Measurements from ENCODE around the gene LPCAT4. TPM values are rescaled to one million over a fixed set of nuclear protein-coding genes. Genes with fewer than 3 reads are reported as not detected.

The LPCAT4 gene
- total RNA-seq, 1 donor from 2014 or later: 3.1 TPM

DNA sequence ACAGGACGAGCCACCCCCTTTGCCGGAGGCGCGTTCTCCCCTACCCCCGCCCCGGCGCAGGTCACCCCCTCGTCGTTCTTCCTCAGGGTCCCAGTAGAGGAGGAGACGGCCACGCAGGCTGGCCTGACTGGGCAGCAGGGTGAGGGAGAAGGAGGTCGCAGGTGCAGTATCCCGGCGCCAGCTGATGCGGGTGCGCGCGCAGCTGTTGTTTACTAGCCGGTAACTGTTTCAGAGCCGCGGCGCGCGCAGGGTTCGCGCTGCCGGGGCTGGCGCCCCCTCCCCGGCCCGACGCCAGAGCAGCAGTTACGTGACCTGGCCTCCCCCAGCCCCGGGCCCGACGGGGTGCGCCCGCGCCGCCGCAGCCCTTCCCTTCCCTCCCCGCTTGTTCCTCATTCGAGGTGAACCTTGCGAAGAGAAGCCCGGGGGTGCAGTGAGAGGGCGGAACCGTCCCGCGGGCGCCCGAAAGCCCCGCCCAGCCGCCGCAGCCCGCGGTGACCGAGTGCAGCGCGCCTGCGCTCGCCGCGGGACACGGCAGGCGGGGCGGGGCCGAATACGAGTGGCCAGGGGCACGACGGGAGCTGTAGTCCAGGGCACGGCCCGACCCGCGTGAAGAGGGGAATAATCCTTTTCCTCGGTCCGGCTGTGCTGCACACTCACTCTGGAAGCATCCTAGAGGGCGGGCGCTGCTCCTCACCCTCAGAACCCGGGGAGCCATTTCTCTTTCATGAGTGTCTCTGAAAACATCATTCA, 29.3 kb downstream of the LPCAT4 start, which contains the start of gene SLC12A6:
Gene SLC12A6, minus strand, starts transcription at position 225 of the 750 bp plus-strand sequence. CDS start 1,101 bp downstream, outside the sequence.
- Histone ChIP-seq H3K27me3 (ENCODE audit: control insufficient read depth in 3 of 3, insufficient read depth in 3 of 3, low read length in 3 of 3) (no peaks in the 10 kb centered on the region), H3K9ac (ENCODE audit: low read depth in 1 of 3, low read length in 3 of 3) (peak within 1 kb of the TSS; percentile 90 to 92 (median 92)), H3K9me3 (ENCODE audit: control insufficient read depth in 3 of 3, low read length in 3 of 3) (no peaks in the 10 kb centered on the region), H3K4me1 (ENCODE audit: control insufficient read depth in 3 of 3, insufficient read depth in 3 of 3, low read length in 3 of 3) (peaks cover 26 to 40% (median 28%) of the 10 kb centered on the region in 3 donors), H3K4me3 (ENCODE audit: low read length in 3 of 3) (peak within 1 kb of the TSS; percentile 90 to 98 (median 97)), H3K27ac (ENCODE audit: low read depth, low read length) (peak within 1 kb of the TSS; percentile 94), H3K36me3 (ENCODE audit: control insufficient read depth in 3 of 3, insufficient read depth in 3 of 3, low read length in 3 of 3) (peaks cover 6 to 14% (median 11%) of the 10 kb centered on the region in 3 donors)

DNA sequence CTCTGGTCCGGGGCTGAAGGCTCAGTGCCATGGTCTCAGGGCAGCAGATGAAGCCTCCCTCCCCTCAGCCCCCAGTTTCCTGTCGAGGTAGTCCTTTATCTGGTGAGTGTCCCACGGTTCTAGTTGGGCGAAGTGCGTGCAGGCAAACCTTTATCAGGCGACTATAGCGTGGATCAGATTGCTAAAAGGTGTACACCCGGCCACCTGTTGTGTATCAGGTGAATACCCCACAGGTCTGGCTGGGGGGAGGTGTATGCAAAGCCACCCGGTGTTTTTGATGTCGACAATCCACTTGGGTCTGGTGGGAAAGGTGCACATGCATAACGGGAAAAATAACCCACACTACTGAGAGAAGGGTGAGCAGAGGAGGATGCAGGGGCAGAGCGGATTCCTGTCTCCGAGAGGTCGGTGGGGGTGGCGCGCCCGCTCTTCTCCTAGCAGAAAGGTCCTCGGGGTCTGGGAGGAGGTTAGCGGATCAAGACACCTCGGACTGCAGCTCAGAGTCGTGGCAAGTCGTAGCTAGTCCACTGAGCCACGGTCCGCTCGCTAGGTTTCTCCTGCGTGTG, 29.9 kb downstream of the LPCAT4 start:
- H3K9ac ChIP-seq (ENCODE audit: low read depth in 1 of 3, low read length in 3 of 3): peak overlapping the region; percentile 90 to 92 (median 92)
- no peaks in the 10 kb centered on the region for H3K27me3 ChIP-seq (ENCODE audit: control insufficient read depth in 3 of 3, insufficient read depth in 3 of 3, low read length in 3 of 3)
- peak overlapping the region; percentile 90 to 98 (median 97) for H3K4me3 ChIP-seq (ENCODE audit: low read length in 3 of 3)
- no peaks in the 10 kb centered on the region for H3K9me3 ChIP-seq (ENCODE audit: control insufficient read depth in 3 of 3, low read length in 3 of 3)
- peak overlapping the region; percentile 94 for H3K27ac ChIP-seq (ENCODE audit: low read depth, low read length)
- H3K4me1 ChIP-seq (ENCODE audit: control insufficient read depth in 3 of 3, insufficient read depth in 3 of 3, low read length in 3 of 3): peaks cover 25 to 40% (median 26%) of the 10 kb centered on the region in 3 donors
- H3K36me3 ChIP-seq (ENCODE audit: control insufficient read depth in 3 of 3, insufficient read depth in 3 of 3, low read length in 3 of 3): peaks cover 6 to 13% (median 11%) of the 10 kb centered on the region in 3 donors

- Histone ChIP-seq H3K4me3 (ENCODE audit: low read length in 3 of 3) (peak overlapping the region; percentile 90 to 98 (median 97)), H3K27me3 (ENCODE audit: control insufficient read depth in 3 of 3, insufficient read depth in 3 of 3, low read length in 3 of 3) (no peaks in the 10 kb centered on the region), H3K9ac (ENCODE audit: low read depth in 1 of 3, low read length in 3 of 3) (peak overlapping the region; percentile 90 to 92 (median 92)), H3K36me3 (ENCODE audit: control insufficient read depth in 3 of 3, insufficient read depth in 3 of 3, low read length in 3 of 3) (peaks cover 1 to 11% (median 10%) of the 10 kb centered on the region in 3 donors), H3K4me1 (ENCODE audit: control insufficient read depth in 3 of 3, insufficient read depth in 3 of 3, low read length in 3 of 3) (peaks cover 19 to 36% (median 22%) of the 10 kb centered on the region in 3 donors), H3K9me3 (ENCODE audit: control insufficient read depth in 3 of 3, low read length in 3 of 3) (no peaks in the 10 kb centered on the region), H3K27ac (ENCODE audit: low read depth, low read length) (peak overlapping the region; percentile 94)
These were observed 30.6 kb downstream of the LPCAT4 start for GRCh38 chr15:34336231-34336990.

DNA sequence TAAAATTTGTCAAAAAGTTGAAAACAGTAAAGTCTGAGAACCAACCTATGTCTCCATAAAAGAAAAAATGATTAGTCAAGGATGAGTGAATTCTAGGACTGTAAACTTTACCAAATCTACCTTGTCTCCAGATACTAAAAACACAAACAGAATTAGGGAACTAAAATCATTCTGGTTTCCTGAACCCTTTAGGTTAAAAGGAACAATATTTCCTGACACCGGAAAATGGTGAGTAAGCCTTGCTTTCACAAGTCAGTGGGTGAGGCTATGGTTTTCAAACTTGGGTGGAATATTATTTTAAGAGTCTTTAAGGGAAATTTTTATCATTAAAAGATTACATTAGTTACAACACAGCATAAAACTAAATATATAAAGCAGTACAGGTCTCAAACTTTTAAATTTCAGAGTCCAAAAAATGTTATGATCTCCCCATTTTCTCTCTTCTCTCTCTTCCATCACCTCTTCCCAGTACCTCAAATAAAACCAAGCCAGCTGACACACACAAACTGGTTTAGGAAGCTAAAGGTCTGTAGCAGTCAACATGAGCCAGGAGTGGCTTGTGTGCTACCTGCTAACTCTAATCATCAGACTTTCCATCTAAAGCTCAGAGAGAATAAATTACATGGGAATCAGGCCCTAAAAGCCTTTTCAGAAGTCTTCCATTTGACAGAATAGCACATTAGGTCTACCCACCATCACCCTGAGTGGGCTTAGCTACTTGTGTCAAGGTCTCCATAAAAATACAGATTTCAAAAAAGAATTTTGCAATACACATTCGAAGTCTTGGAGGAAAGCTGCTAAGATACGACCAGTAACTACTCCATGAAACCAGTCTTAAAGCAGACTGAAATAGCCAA, 31.6 kb downstream of the LPCAT4 start:
- peaks cover 19 to 36% (median 22%) of the 10 kb centered on the region in 3 donors for H3K4me1 ChIP-seq (ENCODE audit: control insufficient read depth in 3 of 3, insufficient read depth in 3 of 3, low read length in 3 of 3)
- H3K4me3 ChIP-seq (ENCODE audit: low read length in 3 of 3): peak overlapping the region; percentile 1 to 97 (median 90)
- H3K27me3 ChIP-seq (ENCODE audit: control insufficient read depth in 3 of 3, insufficient read depth in 3 of 3, low read length in 3 of 3): no peaks in the 10 kb centered on the region
- H3K9me3 ChIP-seq (ENCODE audit: control insufficient read depth in 3 of 3, low read length in 3 of 3): no peaks in the 10 kb centered on the region
- peak overlapping the region; percentile 94 for H3K27ac ChIP-seq (ENCODE audit: low read depth, low read length)
- H3K36me3 ChIP-seq (ENCODE audit: control insufficient read depth in 3 of 3, insufficient read depth in 3 of 3, low read length in 3 of 3): peaks cover 0 to 7% (median 6%) of the 10 kb centered on the region in 3 donors
- peak overlapping the region in 1 of 3 donors; percentile 25 for H3K9ac ChIP-seq (ENCODE audit: low read depth in 1 of 3, low read length in 3 of 3)

DNA sequence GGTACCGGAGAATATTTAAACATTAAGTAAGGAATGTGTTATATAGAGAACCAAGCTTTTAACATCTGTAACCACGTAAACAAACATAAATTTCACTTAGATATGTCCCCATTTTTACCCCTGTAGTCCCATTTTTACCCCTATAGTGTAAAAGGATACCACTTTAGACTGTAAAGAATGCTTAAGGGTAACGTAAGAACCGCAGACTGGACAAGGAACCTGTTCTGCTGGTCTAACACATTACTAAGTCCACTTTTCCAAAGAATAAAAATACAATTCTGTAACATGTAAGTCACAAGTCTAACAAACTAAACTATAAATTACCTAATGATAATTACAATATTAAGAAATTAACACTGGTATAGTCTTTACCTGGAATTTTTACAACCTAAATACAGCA, 32.3 kb downstream of the LPCAT4 start:
- H3K9me3 ChIP-seq (ENCODE audit: control insufficient read depth in 3 of 3, low read length in 3 of 3): no peaks in the 10 kb centered on the region
- H3K27me3 ChIP-seq (ENCODE audit: control insufficient read depth in 3 of 3, insufficient read depth in 3 of 3, low read length in 3 of 3): no peaks in the 10 kb centered on the region
- H3K36me3 ChIP-seq (ENCODE audit: control insufficient read depth in 3 of 3, insufficient read depth in 3 of 3, low read length in 3 of 3): peaks cover 0 to 4% (median 2%) of the 10 kb centered on the region in 3 donors
- H3K9ac ChIP-seq (ENCODE audit: low read depth in 1 of 3, low read length in 3 of 3): peak overlapping the region in 2 of 3 donors; percentile 27 to 68
- peak overlapping the region in 2 of 3 donors; percentile 90 to 97 for H3K4me3 ChIP-seq (ENCODE audit: low read length in 3 of 3)
- peaks cover 19 to 36% (median 22%) of the 10 kb centered on the region in 3 donors for H3K4me1 ChIP-seq (ENCODE audit: control insufficient read depth in 3 of 3, insufficient read depth in 3 of 3, low read length in 3 of 3)
- no peak overlapping the region for H3K27ac ChIP-seq (ENCODE audit: low read depth, low read length)

DNA sequence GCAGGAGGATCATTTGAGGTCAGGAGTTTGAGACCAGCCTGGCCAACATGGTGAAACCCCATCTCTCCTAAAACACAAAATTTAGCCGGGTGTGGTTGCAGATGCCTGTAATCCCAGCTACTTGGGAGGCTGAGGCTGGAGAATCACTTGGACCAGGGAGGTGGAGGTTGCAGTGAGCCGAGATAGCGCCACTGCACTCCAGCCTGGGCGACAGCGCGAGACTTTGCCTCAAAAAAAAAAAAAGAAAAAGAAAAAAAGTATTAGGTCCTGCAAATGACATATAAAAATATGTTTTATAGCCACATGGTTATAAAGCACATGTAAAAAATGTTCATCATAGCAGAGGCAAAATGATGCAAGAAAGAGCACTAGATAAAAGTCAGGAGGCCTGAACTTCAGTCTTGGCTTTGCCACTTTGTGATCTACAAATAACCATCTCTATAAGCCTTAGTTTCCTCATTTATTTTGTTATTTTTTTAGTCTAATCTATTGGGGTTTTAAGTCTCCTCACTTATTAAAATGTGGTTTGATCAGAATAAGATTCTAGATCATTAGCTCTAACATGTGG, 34.4 kb downstream of the LPCAT4 start:
- H3K4me3 ChIP-seq (ENCODE audit: low read length in 3 of 3): no peak overlapping the region
- H3K27me3 ChIP-seq (ENCODE audit: control insufficient read depth in 3 of 3, insufficient read depth in 3 of 3, low read length in 3 of 3): no peaks in the 10 kb centered on the region
- H3K36me3 ChIP-seq (ENCODE audit: control insufficient read depth in 3 of 3, insufficient read depth in 3 of 3, low read length in 3 of 3): peaks cover 0 to 2% (median 0%) of the 10 kb centered on the region in 3 donors
- no peaks in the 10 kb centered on the region for H3K9me3 ChIP-seq (ENCODE audit: control insufficient read depth in 3 of 3, low read length in 3 of 3)
- H3K9ac ChIP-seq (ENCODE audit: low read depth in 1 of 3, low read length in 3 of 3): no peak overlapping the region
- peaks cover 17 to 33% (median 19%) of the 10 kb centered on the region in 3 donors for H3K4me1 ChIP-seq (ENCODE audit: control insufficient read depth in 3 of 3, insufficient read depth in 3 of 3, low read length in 3 of 3)
- H3K27ac ChIP-seq (ENCODE audit: low read depth, low read length): no peak overlapping the region

GRCh38 chr15:34331809-34332208, 35.2 kb downstream of the LPCAT4 start:
- Histone ChIP-seq H3K4me3 (ENCODE audit: low read length in 3 of 3) (no peak overlapping the region), H3K4me1 (ENCODE audit: control insufficient read depth in 3 of 3, insufficient read depth in 3 of 3, low read length in 3 of 3) (peaks cover 12 to 29% (median 14%) of the 10 kb centered on the region in 3 donors), H3K36me3 (ENCODE audit: control insufficient read depth in 3 of 3, insufficient read depth in 3 of 3, low read length in 3 of 3) (peaks cover 0 to 2% (median 0%) of the 10 kb centered on the region in 3 donors), H3K27ac (ENCODE audit: low read depth, low read length) (no peak overlapping the region), H3K27me3 (ENCODE audit: control insufficient read depth in 3 of 3, insufficient read depth in 3 of 3, low read length in 3 of 3) (no peaks in the 10 kb centered on the region), H3K9me3 (ENCODE audit: control insufficient read depth in 3 of 3, low read length in 3 of 3) (no peaks in the 10 kb centered on the region), H3K9ac (ENCODE audit: low read depth in 1 of 3, low read length in 3 of 3) (no peak overlapping the region)

DNA sequence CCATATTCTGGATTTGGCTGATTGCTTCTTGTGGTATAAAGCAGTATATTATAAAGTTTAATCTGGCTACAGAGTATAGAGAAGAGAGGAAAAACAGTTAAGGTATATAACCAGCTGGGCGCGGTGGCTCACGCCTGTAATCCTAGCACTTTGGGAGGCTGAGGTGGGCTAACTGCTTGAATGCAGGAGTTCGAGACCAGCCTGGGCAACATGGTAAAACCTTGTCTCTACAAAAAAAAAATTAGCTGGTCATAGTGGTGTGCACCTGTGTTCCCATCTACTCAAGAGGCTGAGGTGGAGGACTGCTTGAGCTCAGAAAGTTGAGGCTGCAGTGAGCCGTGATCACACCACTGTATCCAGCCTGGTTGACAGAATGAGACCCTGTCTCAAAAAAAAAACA, 36.7 kb downstream of the LPCAT4 start:
- Histone ChIP-seq H3K4me1 (ENCODE audit: control insufficient read depth in 3 of 3, insufficient read depth in 3 of 3, low read length in 3 of 3) (peaks cover 5 to 13% (median 5%) of the 10 kb centered on the region in 3 donors), H3K36me3 (ENCODE audit: control insufficient read depth in 3 of 3, insufficient read depth in 3 of 3, low read length in 3 of 3) (no peaks in the 10 kb centered on the region), H3K9ac (ENCODE audit: low read depth in 1 of 3, low read length in 3 of 3) (no peak overlapping the region), H3K4me3 (ENCODE audit: low read length in 3 of 3) (no peak overlapping the region), H3K27me3 (ENCODE audit: control insufficient read depth in 3 of 3, insufficient read depth in 3 of 3, low read length in 3 of 3) (no peaks in the 10 kb centered on the region), H3K9me3 (ENCODE audit: control insufficient read depth in 3 of 3, low read length in 3 of 3) (no peaks in the 10 kb centered on the region), H3K27ac (ENCODE audit: low read depth, low read length) (no peak overlapping the region)

GRCh38 chr15:34329006-34329405, 38.0 kb downstream of the LPCAT4 start:
- Histone ChIP-seq H3K27me3 (ENCODE audit: control insufficient read depth in 3 of 3, insufficient read depth in 3 of 3, low read length in 3 of 3) (no peaks in the 10 kb centered on the region), H3K36me3 (ENCODE audit: control insufficient read depth in 3 of 3, insufficient read depth in 3 of 3, low read length in 3 of 3) (no peaks in the 10 kb centered on the region), H3K27ac (ENCODE audit: low read depth, low read length) (no peak overlapping the region), H3K9ac (ENCODE audit: low read depth in 1 of 3, low read length in 3 of 3) (no peak overlapping the region), H3K4me3 (ENCODE audit: low read length in 3 of 3) (no peak overlapping the region), H3K4me1 (ENCODE audit: control insufficient read depth in 3 of 3, insufficient read depth in 3 of 3, low read length in 3 of 3) (peaks cover 4 to 5% (median 5%) of the 10 kb centered on the region in 3 donors), H3K9me3 (ENCODE audit: control insufficient read depth in 3 of 3, low read length in 3 of 3) (no peaks in the 10 kb centered on the region)
